ENCODE measurements around the gene SMG5. TPM values are rescaled to one million over a fixed set of nuclear protein-coding genes. Genes with fewer than 3 reads are reported as not detected.

SMG5 gene
- total RNA-seq, 4 donors from 2014 or later = 70.1 to 139 (median 103) TPM

DNA sequence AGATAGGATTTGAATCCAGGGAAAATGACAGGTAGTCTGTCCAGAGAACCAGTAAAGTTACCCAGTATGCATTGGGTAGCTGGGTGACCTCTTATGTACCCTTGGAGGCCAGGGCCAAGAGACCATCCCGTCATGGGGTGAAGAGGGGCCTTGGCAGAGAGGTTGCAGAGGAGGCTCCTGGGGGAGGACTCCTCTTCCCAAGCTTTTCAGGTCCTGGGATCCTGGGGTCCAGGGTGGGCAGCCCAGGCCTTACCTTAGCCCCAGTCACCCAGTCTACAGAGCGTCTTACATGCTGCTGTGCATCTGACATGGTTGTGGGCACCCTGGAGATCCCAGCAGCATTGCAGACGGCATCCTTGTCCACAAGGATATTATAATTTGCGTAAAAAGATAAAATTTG, 55.8 kb downstream of the SMG5 start:
- no peaks in the 10 kb centered on the region for H3K27me3 ChIP-seq
- TF ChIP-seq POLR2A (IDR thresholded peaks at IDR 0.05) = no peak
- TF ChIP-seq, protein P1, sequence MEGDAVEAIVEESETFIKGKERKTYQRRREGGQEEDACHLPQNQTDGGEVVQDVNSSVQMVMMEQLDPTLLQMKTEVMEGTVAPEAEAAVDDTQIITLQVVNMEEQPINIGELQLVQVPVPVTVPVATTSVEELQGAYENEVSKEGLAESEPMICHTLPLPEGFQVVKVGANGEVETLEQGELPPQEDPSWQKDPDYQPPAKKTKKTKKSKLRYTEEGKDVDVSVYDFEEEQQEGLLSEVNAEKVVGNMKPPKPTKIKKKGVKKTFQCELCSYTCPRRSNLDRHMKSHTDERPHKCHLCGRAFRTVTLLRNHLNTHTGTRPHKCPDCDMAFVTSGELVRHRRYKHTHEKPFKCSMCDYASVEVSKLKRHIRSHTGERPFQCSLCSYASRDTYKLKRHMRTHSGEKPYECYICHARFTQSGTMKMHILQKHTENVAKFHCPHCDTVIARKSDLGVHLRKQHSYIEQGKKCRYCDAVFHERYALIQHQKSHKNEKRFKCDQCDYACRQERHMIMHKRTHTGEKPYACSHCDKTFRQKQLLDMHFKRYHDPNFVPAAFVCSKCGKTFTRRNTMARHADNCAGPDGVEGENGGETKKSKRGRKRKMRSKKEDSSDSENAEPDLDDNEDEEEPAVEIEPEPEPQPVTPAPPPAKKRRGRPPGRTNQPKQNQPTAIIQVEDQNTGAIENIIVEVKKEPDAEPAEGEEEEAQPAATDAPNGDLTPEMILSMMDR (IDR thresholded peaks at IDR 0.05) = no peak
- no peaks in the 10 kb centered on the region for H3K4me1 ChIP-seq
- no peak overlapping the region for H3K27ac ChIP-seq
- H3K4me3 ChIP-seq = no peak overlapping the region
- peaks cover 0 to 44% (median 0%) of the 10 kb centered on the region in 3 donors for H3K36me3 ChIP-seq
- no peaks in the 10 kb centered on the region for H3K9me3 ChIP-seq
- no peak for DNase-seq

DNA sequence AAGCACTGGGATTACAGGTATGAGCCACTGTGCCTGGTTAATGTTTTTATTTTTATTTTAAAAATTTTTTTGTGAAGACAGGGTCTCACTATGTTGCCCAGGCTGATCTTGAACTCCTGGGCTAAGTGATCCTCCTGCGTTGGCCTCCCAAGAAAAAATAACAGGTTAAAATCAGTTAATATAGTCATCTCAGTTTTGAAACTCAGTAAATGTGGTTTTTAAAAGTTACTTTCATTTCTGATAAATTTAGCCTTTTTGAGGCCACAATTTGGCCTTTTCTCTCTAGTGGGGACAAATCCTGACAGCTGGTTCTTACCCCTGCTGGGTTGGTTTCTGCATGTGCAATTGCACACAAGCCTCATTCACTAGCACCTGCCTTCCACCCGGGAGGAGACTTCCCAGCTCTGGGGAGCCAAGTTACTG, 56.5 kb downstream of the SMG5 start:
- H3K9me3 ChIP-seq = no peaks in the 10 kb centered on the region
- H3K27me3 ChIP-seq = no peaks in the 10 kb centered on the region
- no peaks in the 10 kb centered on the region for H3K4me1 ChIP-seq
- no peak overlapping the region for H3K27ac ChIP-seq
- no peak for TF ChIP-seq POLR2A (IDR thresholded peaks at IDR 0.05)
- TF ChIP-seq, protein P1 (IDR thresholded peaks at IDR 0.05) = no peak
- H3K4me3 ChIP-seq = no peak overlapping the region
- H3K36me3 ChIP-seq = peaks cover 0 to 51% (median 0%) of the 10 kb centered on the region in 3 donors
- DNase-seq = no peak

DNA sequence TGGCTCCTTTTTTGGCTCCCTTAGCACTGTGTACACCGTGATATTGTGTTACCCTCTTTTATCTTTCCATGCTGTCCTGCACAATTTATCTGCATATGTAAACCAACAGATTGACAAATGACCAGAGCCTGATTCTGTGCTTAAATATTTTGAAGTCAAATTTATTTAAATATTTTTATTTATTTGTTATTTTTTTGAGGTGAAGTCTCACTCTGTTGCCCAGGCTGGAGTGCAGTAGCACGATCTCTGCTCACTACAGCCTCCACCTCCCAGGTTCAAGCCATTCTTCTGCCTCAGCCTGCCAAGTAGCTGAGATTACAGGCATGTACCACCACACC, 57.0 kb downstream of the SMG5 start:
- Histone ChIP-seq H3K4me3 (no peak overlapping the region), H3K36me3 (peaks cover 0 to 55% (median 0%) of the 10 kb centered on the region in 3 donors), H3K27me3 (no peaks in the 10 kb centered on the region), H3K9me3 (no peaks in the 10 kb centered on the region), H3K4me1 (no peaks in the 10 kb centered on the region), H3K27ac (no peak overlapping the region)
- TF ChIP-seq, protein P1 (IDR thresholded peaks at IDR 0.05) = no peak
- no peak for TF ChIP-seq POLR2A (IDR thresholded peaks at IDR 0.05)
- DNase-seq = no peak

DNA sequence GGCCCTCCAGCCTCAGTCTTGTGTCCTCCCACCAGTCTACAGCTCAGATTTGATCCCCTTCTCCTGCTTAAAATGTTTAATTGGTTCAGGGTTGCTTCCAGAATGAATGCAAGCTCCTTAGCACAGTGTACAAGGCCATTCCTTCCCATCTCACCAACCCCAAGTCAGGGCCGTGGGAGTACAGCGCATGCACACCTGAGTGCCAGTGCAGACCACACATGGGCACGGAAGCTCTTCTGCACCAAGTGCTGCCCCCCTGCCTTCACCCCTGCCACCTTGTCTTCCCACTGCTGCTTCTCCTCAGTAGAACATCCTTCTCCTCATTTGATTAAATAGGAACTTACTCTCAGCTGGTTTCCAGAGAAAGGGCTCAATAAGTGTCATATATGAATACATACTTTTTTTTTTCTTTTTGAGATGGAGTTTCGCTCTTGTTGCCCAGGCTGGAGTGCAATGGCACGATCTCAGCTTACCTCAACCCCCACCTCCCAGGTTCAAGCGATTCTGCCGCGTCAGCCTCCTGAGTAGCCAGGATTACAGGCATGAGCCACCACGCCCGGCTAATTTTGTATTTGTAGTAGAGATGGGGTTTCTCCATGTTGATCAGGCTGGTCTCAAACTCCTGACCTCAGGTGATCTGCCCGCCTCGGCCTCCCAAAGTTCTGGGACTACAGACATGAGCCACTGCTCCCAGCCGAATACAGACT, 60.5 kb downstream of the SMG5 start:
- Histone ChIP-seq H3K27me3 (no peaks in the 10 kb centered on the region), H3K4me1 (no peaks in the 10 kb centered on the region), H3K9me3 (no peaks in the 10 kb centered on the region), H3K36me3 (peaks cover 0 to 43% (median 0%) of the 10 kb centered on the region in 3 donors), H3K27ac (no peak overlapping the region), H3K4me3 (no peak overlapping the region)
- TF ChIP-seq POLR2A (IDR thresholded peaks at IDR 0.05) = no peak
- TF ChIP-seq, protein P1 (IDR thresholded peaks at IDR 0.05) = no peak
- DNase-seq = no peak

DNA sequence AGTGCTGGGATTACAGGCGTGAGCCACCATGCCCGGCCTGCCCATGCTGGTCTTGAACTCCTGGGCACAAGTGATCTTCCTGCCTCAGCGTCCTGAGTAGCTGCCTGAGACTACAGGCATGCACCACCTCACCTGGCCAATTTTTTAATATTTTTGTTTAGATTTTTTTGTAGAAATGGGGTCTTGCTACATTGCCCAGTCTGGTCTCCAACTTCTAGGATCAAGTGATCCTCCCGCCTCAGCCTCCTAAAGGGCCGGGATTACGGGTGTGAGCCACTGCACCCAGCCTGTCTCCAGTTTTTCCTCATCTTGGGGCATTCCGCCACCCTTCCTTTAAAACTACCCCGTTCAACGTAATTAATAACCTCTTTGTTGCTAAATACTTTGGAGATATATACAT, 62.4 kb downstream of the SMG5 start:
- no peak overlapping the region for H3K4me3 ChIP-seq
- no peaks in the 10 kb centered on the region for H3K27me3 ChIP-seq
- no peak overlapping the region for H3K27ac ChIP-seq
- TF ChIP-seq POLR2A (IDR thresholded peaks at IDR 0.05) = no peak
- TF ChIP-seq, protein P1 (IDR thresholded peaks at IDR 0.05) = no peak
- DNase-seq = no peak
- H3K4me1 ChIP-seq = no peaks in the 10 kb centered on the region
- no peaks in the 10 kb centered on the region for H3K9me3 ChIP-seq
- H3K36me3 ChIP-seq = peaks cover 0 to 38% (median 0%) of the 10 kb centered on the region in 3 donors
